Heart left ventricle (tissue), 13 donors: ENCODE results near the gene POMGNT1.
A peak's percentile ranks its signal among the peaks of the same experiment; 100 is the strongest.

ENCODE experiments used
- CTCF ChIP-seq, 12 donors: fragments of 200-600 bp; sonication (generic) in 4 of 12; IDR thresholded peaks; one replicate each; pipeline versions ENCODE4 v1.5.0 to v1.8.0; 2018 to 2022; ENCODE audit warnings: antibody characterized with exemption in 12 of 12, mild to moderate bottlenecking in 5 of 12
- POLR2A ChIP-seq, 2 donors: fragments of 450-650 bp; IDR thresholded peaks; one replicate each; pipeline ENCODE4 v1.6.1; 2017; ENCODE audit warnings: antibody characterized with exemption in 2 of 2, mild to moderate bottlenecking in 2 of 2, moderate library complexity in 2 of 2
- donor health status: ischemic (EF 13 %, LVEDD 7.1; RV severe dilation, severe dysfunction).
- donor health status: DM: no; HTN: yes; CAD: no.
- donor health status: DM: no; HTN: no; CAD: no.
- donor health status: ischemic (EF 25% LVEDD 6.9; RV normal size, moderate dysfunction).
- donor health status: ischemic (EF 25% LVEDD 5.7; RV mildly dilated, moderate dysfunction).
- donor health status: ischemic (EF 35%, LVEDD 5.7; RV mildly dilated, moderate dysfunction).
- donor health status: nonischemic (EF 11% LVEDD 7.7; RV severe dilation, severe dysfunction).
- donor health status: DM: yes; HTN: yes; CAD: no.
- donor health status: PGD.
- donor health status: ischemic (EF 29% LVEDD 5.4; RV normal size, mild dysfunction).
- donor health status: nonischemic (EF 23%, LVEDD 6.1; RV moderate dilation, normal function).

- TF ChIP-seq CTCF (IDR thresholded peaks at IDR 0.05) (peak; percentile 79 to 95 (median 90)), POLR2A (IDR thresholded peaks at IDR 0.05) (no peak)
Observed at GRCh38 chr1:46223472-46223943, 25.3 kb upstream of the POMGNT1 start.
